Hair follicular keratinocyte (primary cell): Measurements from ENCODE around the gene HEY2. TPM values are rescaled to one million over a fixed set of nuclear protein-coding genes. Genes with fewer than 3 reads are reported as not detected.

ENCODE experiments used
- total RNA-seq: library from RNA; depleted of rRNA; stranded (reverse); fragments of >200 nt; gene quantifications from 2 replicates; pipeline ENCODE4 v1.2.3, GENCODE V29; 2015

Gene HEY2
- total RNA-seq: not detected in 2 replicates

GRCh38 chr6:125749173-125749864 lies at the start of gene HEY2:
TSS of gene HEY2 (plus strand) at chr6:125749632. CDS start at chr6:125749777, 145 bp downstream.

DNA sequence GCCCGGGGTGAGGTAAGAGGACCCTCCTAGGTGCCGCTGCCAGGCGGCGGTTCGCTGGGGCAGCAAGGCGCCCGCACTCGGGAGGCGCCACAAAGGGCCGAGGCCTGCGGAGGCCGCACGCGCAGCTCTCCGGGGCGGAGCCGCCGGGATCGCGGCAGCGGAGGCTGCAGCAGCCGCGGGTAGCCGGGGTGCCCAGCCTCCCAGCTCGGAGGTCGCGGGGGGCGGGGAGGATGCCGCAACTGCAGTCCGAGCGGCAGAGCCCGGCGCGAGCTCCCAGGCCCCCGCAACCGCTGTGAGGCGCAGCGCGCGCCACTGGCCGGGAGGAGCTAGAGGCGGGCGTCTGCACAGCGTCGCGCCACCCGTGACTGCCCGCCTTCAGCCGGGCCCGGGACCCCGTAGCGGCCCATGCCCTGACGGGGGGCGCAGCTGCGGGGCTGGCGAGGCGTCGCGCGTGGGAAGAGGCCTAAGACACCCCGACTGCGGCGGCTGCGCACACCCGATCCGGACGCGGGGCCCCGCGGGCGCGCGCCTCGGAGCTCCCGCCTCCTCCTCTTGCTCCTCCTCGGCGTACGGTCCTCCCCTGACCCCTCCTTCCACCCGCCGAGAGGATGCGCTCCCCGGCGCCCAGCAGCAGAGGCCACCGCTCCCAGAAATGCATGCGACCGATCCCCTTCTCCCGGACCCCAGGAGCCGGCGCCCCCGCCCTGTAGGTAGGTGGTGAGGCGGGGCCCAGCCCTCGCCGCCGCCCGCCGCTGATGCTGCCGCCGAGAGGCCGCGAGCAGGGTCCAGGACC lies 41.1 kb downstream of the HEY2 start, which contains the start of gene NCOA7:
Gene NCOA7 (plus strand): TSS at position 603 of the 793 bp plus-strand sequence. CDS start 24,395 bp downstream, outside the sequence.

Other genes with a start within 250 kb of the HEY2 start
- 6.3 and 8.4 TPM in 2 replicates for gene NCOA7, start 41.3 kb downstream of the HEY2 start, total RNA-seq
- 8.4 and 14.3 TPM in 2 replicates for gene HINT3, start 207.1 kb downstream of the HEY2 start, total RNA-seq
- 18.4 and 19.4 TPM in 2 replicates for gene TRMT11, start 236.9 kb downstream of the HEY2 start, total RNA-seq